ENCODE measurements around the gene PFKP.

DNA sequence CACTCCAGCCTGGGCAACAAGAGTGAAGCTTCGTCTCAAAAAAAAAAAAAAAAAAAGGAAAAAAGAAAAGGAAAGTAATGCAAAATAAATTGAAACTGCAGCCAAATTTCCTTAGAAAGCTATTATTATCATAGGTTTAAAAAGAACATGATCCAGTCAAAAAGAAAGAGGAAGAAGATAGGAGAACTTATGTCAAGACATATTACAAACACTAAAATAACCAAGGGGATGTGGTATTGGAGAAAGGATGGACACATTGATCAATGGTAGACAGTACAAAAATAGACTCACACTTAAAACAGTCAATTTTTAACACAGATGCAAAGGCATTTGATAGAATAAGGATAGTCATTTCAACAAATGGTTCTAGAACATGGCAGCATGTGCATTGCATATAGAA, 27.3 kb upstream of the PFKP start:
- TF ChIP-seq POLR2AphosphoS5 (IDR thresholded peaks at IDR 0.05; ENCODE audit: low read depth, low read length) (no peak), POLR2A (IDR thresholded peaks at IDR 0.05; ENCODE audit: low read depth, low read length) (no peak), TAF1 (IDR thresholded peaks at IDR 0.05; ENCODE audit: low read depth, low read length) (no peak), SPI1 (IDR thresholded peaks at IDR 0.05; ENCODE audit: low read depth, low read length) (no peak), PAX5 (IDR thresholded peaks at IDR 0.05; ENCODE audit: insufficient read depth, low read length, severe bottlenecking) (no peak)

Data from GM12891 (cell line).